A549 treated with RU486 at 1 μM for 4 hours (cell line): ENCODE results near the gene PTGDS. TPM values are rescaled to one million over a fixed set of nuclear protein-coding genes. Genes with fewer than 3 reads are reported as not detected.

Source experiments
- total RNA-seq: library from RNA; stranded (reverse); fragments of 200-300 nt; extraction: Qiagen RNA extraction; gene quantifications from 5 replicates; pipeline ENCODE4 v1.2.3, GENCODE V29; 2022; ENCODE audit warnings: low read depth

PTGDS gene
- total RNA-seq = 0.25 to 0.76 TPM (median 0.59 TPM) in 3 of 5 replicates, not detected in the others

GRCh38 chr9:136977223-136977622 is at the start of gene PTGDS:
PTGDS (plus strand) TSS chr9:136977504; CDS start chr9:136977579, 75 bp downstream.

GRCh38 chr9:136944519-136945332 is 32.6 kb upstream of the PTGDS start, which contains the start of the genes C8G and FBXW5:
C8G (plus strand) TSS chr9:136945243; CDS start chr9:136945321, 78 bp downstream.
FBXW5 (minus strand) TSS chr9:136944738; CDS start chr9:136944083, 655 bp downstream.

GRCh38 chr9:136951541-136952320 is 25.6 kb upstream of the PTGDS start, which contains the start of gene LCN12:
LCN12 (plus strand) TSS chr9:136952273; CDS start chr9:136952328, 55 bp downstream.

GRCh38 chr9:136982232-136983051 is 5.1 kb downstream of the PTGDS start, which contains the start of gene LCNL1:
LCNL1 (plus strand) TSS chr9:136982993; CDS start chr9:136983587, 594 bp downstream.

GRCh38 chr9:136991993-136992818 is 14.9 kb downstream of the PTGDS start, which contains the start of gene PAXX:
PAXX (plus strand) TSS chr9:136992422; CDS start chr9:136992444, 22 bp downstream.

GRCh38 chr9:136996361-136997292 is 19.3 kb downstream of the PTGDS start, which contains the start of gene CLIC3:
CLIC3 (minus strand) TSS chr9:136996568; CDS start chr9:136996543, 25 bp downstream.

GRCh38 chr9:137027369-137028262 is 50.3 kb downstream of the PTGDS start, which contains the start of gene ABCA2:
ABCA2 (minus strand) TSS chr9:137028237; CDS start chr9:137028140, 97 bp downstream.

Other genes with a start within 250 kb of the PTGDS start
- not detected in 5 replicates for gene LCN10, start 234.6 kb upstream of the PTGDS start, total RNA-seq
- gene LCN6, start 229.0 kb upstream of the PTGDS start, total RNA-seq = not detected in 5 replicates
- not detected in 5 replicates for gene LCN8, start 219.3 kb upstream of the PTGDS start, total RNA-seq
- gene LCN15, start 213.0 kb upstream of the PTGDS start, total RNA-seq = not detected in 5 replicates
- 55.2 to 72.6 TPM (median 70.2 TPM) in 5 replicates for gene TMEM141, start 186.2 kb upstream of the PTGDS start, total RNA-seq
- 0.28 to 0.49 TPM (median 0.32 TPM) in 5 replicates for gene CCDC183, start 181.2 kb upstream of the PTGDS start, total RNA-seq
- gene RABL6, start 169.6 kb upstream of the PTGDS start, total RNA-seq = 62.1 to 91.5 TPM (median 77.2 TPM) in 5 replicates
- gene AJM1, start 135.0 kb upstream of the PTGDS start, total RNA-seq = 3.1 to 4.4 TPM (median 4.0 TPM) in 5 replicates
- gene PHPT1, start 128.1 kb upstream of the PTGDS start, total RNA-seq = 264 to 320 TPM (median 309 TPM) in 5 replicates
- 1.8 to 5.2 TPM (median 3.6 TPM) in 5 replicates for gene MAMDC4, start 125.2 kb upstream of the PTGDS start, total RNA-seq
- gene EDF1, start 111.2 kb upstream of the PTGDS start, total RNA-seq = 453 to 576 TPM (median 473 TPM) in 5 replicates
- 43.0 to 67.7 TPM (median 61.3 TPM) in 5 replicates for gene TRAF2, start 91.0 kb upstream of the PTGDS start, total RNA-seq
- gene FBXW5, start 32.8 kb upstream of the PTGDS start, total RNA-seq = 58.4 to 107 TPM (median 95.0 TPM) in 5 replicates
- gene C8G, start 32.3 kb upstream of the PTGDS start, total RNA-seq = 0.24 to 2.2 TPM (median 0.66 TPM) in 5 replicates
- gene LCN12, start 25.2 kb upstream of the PTGDS start, total RNA-seq = 0.61 to 1.6 TPM (median 0.86 TPM) in 5 replicates
- not detected in 5 replicates for gene LCNL1, start 5.5 kb downstream of the PTGDS start, total RNA-seq
- gene PAXX, start 14.9 kb downstream of the PTGDS start, total RNA-seq = 42.1 to 79.2 TPM (median 76.4 TPM) in 5 replicates
- 2.0 to 3.7 TPM (median 3.4 TPM) in 5 replicates for gene CLIC3, start 19.1 kb downstream of the PTGDS start, total RNA-seq
- 18.6 to 29.0 TPM (median 26.5 TPM) in 5 replicates for gene ABCA2, start 50.7 kb downstream of the PTGDS start, total RNA-seq
- gene FUT7, start 54.6 kb downstream of the PTGDS start, total RNA-seq = 0.07 to 0.09 TPM (median 0.08 TPM) in 3 of 5 replicates, not detected in the others
- 37.1 to 85.1 TPM (median 73.1 TPM) in 5 replicates for gene NPDC1, start 68.7 kb downstream of the PTGDS start, total RNA-seq
- 0.31 to 1.1 TPM (median 0.91 TPM) in 5 replicates for gene ENTPD2, start 76.6 kb downstream of the PTGDS start, total RNA-seq
- gene SAPCD2, start 93.1 kb downstream of the PTGDS start, total RNA-seq = 14.0 to 28.0 TPM (median 25.8 TPM) in 5 replicates
- gene UAP1L1, start 100.0 kb downstream of the PTGDS start, total RNA-seq = 9.3 to 14.6 TPM (median 11.2 TPM) in 5 replicates
- gene MAN1B1, start 109.5 kb downstream of the PTGDS start, total RNA-seq = 42.0 to 52.8 TPM (median 50.3 TPM) in 5 replicates
- 71.8 to 128 TPM (median 111 TPM) in 5 replicates for gene DPP7, start 137.2 kb downstream of the PTGDS start, total RNA-seq
- 0.26 to 0.78 TPM (median 0.52 TPM) in 5 replicates for gene GRIN1, start 161.7 kb downstream of the PTGDS start, total RNA-seq
- gene LRRC26, start 192.5 kb downstream of the PTGDS start, total RNA-seq = 0.50 to 1.9 TPM (median 1.9 TPM) in 5 replicates
- gene TMEM210, start 194.6 kb downstream of the PTGDS start, total RNA-seq = not detected in 5 replicates
- 21.7 to 38.1 TPM (median 33.0 TPM) in 5 replicates for gene ANAPC2, start 211.1 kb downstream of the PTGDS start, total RNA-seq
- 103 to 153 TPM (median 139 TPM) in 5 replicates for gene SSNA1, start 211.2 kb downstream of the PTGDS start, total RNA-seq
- gene TPRN, start 223.2 kb downstream of the PTGDS start, total RNA-seq = 5.1 to 10.4 TPM (median 8.8 TPM) in 5 replicates
- gene TMEM203, start 228.1 kb downstream of the PTGDS start, total RNA-seq = 33.4 to 46.5 TPM (median 43.2 TPM) in 5 replicates
- gene NDOR1, start 228.2 kb downstream of the PTGDS start, total RNA-seq = 10.9 to 18.5 TPM (median 16.3 TPM) in 5 replicates
- gene RNF208, start 244.7 kb downstream of the PTGDS start, total RNA-seq = 1.1 to 2.2 TPM (median 2.0 TPM) in 5 replicates
- 2.7 to 4.3 TPM (median 4.1 TPM) in 5 replicates for gene CYSRT1, start 247.7 kb downstream of the PTGDS start, total RNA-seq
- gene RNF224, start 250.0 kb downstream of the PTGDS start, total RNA-seq = 0.16 to 0.23 TPM (median 0.23 TPM) in 3 of 5 replicates, not detected in the others